IMR-90 (cell line): ENCODE measurements around the gene USP47.

ENCODE experiments used
- CEBPB ChIP-seq: IDR thresholded peaks from 2 replicates; pipeline ENCODE4 v1.6.1; 2012; ENCODE audit warnings: low read depth, low read length, improper control_type of control experiment
- CTCF ChIP-seq: conservative IDR thresholded peaks from 2 replicates; pipeline ENCODE4 v1.5.1; 2012; ENCODE audit warnings: mild to moderate bottlenecking, low read depth, low read length, improper control_type of control experiment
- MXI1 ChIP-seq: IDR thresholded peaks from 2 replicates; pipeline ENCODE4 v1.6.1; 2012; ENCODE audit warnings: low read depth, mild to moderate bottlenecking, low read length, moderate library complexity, borderline replicate concordance
- POLR2A ChIP-seq: IDR thresholded peaks from 2 replicates; pipeline ENCODE4 v1.6.1; 2012; ENCODE audit warnings: mild to moderate bottlenecking, low read depth, low read length
- RCOR1 ChIP-seq: IDR thresholded peaks from 2 replicates; pipeline ENCODE4 v1.6.1; 2012; ENCODE audit warnings: mild to moderate bottlenecking, low read length, improper control_type of control experiment; ENCODE audit not compliant: insufficient replicate concordance
- RFX5 ChIP-seq: IDR thresholded peaks from 2 replicates; pipeline ENCODE4 v1.8.0; 2012; ENCODE audit warnings: low read depth, mild to moderate bottlenecking, low read length, moderate library complexity
- TF ChIP-seq, protein P1 (sequence below): fragments of 150-350 bp; IDR thresholded peaks from 2 replicates; pipeline ENCODE4 v1.6.1; 2017; ENCODE audit warnings: mild to moderate bottlenecking, antibody characterized with exemption, low read length, low read depth

- TF ChIP-seq CTCF (no peak), RFX5 (no peak), POLR2A (no peak), RCOR1 (no peak), MXI1 (no peak), CEBPB (no peak)
- TF ChIP-seq, protein P1, sequence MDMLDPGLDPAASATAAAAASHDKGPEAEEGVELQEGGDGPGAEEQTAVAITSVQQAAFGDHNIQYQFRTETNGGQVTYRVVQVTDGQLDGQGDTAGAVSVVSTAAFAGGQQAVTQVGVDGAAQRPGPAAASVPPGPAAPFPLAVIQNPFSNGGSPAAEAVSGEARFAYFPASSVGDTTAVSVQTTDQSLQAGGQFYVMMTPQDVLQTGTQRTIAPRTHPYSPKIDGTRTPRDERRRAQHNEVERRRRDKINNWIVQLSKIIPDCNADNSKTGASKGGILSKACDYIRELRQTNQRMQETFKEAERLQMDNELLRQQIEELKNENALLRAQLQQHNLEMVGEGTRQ, result no peak
Measured at GRCh38 chr11:11806074-11806473, 35.7 kb upstream of the USP47 start.
